ENCODE measurements around the gene ZNF117.

DNA sequence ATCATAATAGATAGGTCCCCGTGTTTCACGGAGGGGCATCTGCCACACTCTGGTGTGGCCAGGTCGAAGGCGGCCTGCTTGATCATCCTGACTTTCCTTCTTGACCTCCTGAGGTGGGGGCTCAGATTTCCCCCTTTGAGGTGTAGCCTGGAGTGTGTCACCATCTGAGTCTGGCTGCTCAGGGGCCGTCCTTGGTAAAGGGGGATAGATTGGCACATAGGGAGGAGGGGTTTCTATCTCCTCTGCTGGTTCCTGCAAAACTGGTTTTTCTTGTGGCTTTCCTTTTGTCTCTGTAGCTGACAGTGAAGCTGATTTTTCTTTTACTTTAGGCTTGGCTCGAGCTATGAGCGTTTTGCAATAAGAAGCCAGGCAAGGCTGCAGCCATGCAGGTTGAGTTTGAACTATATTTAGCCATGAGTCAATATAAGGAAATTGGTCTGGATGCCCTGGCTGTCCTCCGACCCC, 7.1 kb upstream of the ZNF117 start:
- TF ChIP-seq, protein P1, sequence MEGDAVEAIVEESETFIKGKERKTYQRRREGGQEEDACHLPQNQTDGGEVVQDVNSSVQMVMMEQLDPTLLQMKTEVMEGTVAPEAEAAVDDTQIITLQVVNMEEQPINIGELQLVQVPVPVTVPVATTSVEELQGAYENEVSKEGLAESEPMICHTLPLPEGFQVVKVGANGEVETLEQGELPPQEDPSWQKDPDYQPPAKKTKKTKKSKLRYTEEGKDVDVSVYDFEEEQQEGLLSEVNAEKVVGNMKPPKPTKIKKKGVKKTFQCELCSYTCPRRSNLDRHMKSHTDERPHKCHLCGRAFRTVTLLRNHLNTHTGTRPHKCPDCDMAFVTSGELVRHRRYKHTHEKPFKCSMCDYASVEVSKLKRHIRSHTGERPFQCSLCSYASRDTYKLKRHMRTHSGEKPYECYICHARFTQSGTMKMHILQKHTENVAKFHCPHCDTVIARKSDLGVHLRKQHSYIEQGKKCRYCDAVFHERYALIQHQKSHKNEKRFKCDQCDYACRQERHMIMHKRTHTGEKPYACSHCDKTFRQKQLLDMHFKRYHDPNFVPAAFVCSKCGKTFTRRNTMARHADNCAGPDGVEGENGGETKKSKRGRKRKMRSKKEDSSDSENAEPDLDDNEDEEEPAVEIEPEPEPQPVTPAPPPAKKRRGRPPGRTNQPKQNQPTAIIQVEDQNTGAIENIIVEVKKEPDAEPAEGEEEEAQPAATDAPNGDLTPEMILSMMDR (IDR thresholded peaks at IDR 0.05) = no peak
- TF ChIP-seq POLR2AphosphoS5 (IDR thresholded peaks at IDR 0.05) (no peak), POLR2A (IDR thresholded peaks at IDR 0.05) (no peak), EP300 (IDR thresholded peaks at IDR 0.05) (no peak)

Data from gastroesophageal sphincter (tissue), 3 donors.